Kidney capillary endothelial cell (primary cell): ENCODE data around the gene TWIST2.
A peak's percentile ranks its signal among the peaks of the same experiment; 100 is the strongest.

Experiments used
- DNase-seq: peaks from one replicate; pipeline ENCODE4 v3.0.0-alpha.2; 2018; ENCODE audit warnings: low spot score

TWIST2 gene

DNA sequence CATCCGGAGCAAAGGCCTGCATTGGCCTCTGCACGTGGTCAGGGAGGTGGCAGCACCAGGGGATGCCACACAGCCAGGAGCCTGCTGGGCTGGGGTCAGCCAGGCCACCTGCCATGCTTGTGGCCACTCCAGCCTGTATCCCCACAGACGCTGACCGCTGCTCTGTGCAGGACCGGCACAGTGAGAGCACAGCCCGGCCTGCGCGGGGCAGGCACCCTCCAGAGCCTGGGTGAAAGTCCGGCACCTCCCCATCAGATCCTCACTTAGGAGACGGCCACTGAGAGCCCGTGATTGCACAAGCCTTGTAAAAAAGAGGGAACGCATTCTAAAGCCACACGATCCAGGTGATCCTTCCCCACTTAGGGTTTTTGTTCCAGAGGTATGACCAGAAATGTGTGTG, 42.2 kb downstream of the TWIST2 start:
- no peak for DNase-seq

DNA sequence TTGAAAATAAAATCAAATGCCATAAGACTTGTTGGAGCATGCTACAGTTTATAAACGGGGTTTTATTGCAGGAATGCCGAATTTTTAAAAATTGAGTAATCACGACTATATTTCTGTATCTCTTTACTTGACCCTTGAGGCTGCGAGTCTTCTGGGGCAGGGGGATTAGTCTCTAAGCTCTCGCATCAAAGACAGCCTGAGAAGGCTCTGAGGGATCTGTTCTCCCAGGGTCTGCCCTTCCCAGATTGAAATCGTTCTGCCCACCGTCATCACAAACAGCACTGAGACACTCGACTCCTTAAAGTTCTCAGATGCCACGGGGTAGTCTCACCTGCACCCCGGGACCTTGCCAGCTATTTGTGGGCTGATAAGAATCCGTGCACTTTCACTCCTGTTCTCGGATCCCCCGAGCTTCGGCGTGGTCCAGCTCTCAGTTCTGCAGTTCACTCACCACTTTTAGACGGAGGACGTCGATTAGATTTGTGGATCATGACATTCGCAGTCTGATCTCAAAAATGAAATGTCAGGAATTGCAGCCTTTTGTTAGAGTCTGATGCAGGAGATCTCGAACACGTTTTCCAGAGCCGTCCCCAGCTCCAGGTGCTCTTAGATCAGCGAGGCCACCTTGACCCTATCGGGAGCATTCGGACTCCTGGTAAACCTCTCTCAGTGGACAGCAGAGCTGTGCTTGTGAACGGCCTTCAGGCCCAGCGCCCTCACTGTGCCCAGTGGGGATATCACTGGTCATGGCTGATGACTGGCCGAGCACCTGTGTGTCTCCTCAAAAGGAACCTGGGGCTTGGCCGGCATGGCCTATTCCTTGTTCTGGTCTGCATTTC, 43.0 kb downstream of the TWIST2 start:
- DNase-seq: no peak

- DNase-seq: no peak
These were observed 43.7 kb downstream of the TWIST2 start for GRCh38 chr2:238891457-238892203.

- DNase-seq: no peak
These were observed 44.3 kb downstream of the TWIST2 start for GRCh38 chr2:238892204-238892500.

- DNase-seq: no peak
These were observed 44.9 kb downstream of the TWIST2 start for GRCh38 chr2:238892796-238893195.

- DNase-seq: no peak
These were observed 45.6 kb downstream of the TWIST2 start for GRCh38 chr2:238893349-238894000.

GRCh38 chr2:238894226-238894949, 46.5 kb downstream of the TWIST2 start:
- DNase-seq: no peak

DNA sequence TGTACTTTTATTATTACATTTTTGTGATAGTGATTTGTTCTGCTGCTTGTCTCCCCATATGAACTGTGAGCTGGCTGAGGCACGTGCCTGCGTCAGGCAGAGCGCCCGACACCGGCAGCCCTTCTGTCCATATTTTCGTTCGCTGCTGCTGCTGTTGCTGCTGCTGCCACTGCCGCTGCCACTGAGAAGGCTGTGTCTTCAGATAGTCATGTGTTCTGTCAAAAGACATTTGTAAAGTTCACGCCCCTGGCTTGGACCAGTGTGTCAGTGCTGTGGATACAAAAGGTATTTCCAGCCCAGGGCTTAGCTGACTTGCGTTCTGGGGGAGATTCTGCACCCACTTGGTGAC, 47.0 kb downstream of the TWIST2 start:
- DNase-seq: no peak

- no peak for DNase-seq
These were observed 47.5 kb downstream of the TWIST2 start for GRCh38 chr2:238895361-238895882.

GRCh38 chr2:238895891-238896600, 48.2 kb downstream of the TWIST2 start:
- DNase-seq: peak; percentile 72

DNA sequence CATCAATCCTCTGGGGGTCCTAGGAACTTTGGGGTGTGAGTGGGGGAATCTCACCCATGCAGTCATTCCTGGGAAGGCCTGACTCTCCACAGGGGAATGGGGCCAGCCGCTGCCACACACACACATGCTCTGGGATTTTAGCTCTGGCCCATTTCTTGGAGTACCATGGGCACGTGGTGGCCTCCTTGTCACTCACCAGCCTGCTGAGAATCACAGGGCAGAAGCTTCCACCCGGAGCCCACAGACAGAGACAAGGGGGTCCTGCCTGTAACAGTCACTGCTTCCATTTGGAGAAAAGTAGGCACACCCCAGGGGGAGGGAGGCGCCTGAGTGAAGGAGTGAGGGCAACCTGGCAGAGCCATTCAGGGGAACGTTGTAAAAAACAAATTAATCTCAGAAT, 48.8 kb downstream of the TWIST2 start:
- DNase-seq: no peak

DNA sequence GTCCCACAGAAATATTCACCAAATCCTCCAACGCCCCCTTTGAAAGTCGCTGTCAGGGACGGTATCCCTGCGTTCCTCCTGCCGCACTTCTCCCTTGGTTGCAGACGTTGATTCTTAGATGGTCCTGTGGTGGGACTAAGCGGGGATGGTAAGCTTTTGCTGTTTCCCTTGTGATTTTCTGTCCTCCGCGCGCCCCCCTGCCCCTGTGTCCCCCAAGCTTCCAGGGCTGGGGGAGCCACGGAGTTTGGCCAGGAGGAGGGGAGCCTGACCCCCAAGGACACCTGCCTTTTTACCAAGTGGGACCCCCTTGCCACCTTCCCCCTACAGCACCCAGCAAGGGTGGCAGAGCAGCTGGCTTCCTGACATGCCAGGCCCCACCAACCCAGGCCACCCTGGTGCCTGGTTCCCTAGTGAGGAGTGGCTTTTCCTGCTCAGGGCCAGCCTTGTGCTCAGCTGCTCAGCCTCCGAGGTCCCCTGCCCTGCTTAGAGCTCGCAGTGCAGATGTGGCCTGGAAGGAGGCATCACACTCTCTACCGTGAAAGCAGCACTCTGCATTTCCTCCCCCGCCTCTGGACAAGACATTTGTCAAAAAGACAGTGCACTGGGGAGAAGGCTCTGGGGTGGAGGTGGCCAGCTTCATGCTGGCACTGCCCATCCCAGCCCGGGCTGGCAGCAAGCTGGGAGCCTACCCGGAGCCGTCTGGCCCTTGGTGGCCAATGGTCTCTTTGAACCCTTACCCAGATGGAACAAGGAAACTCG, 49.4 kb downstream of the TWIST2 start:
- DNase-seq: no peak

GRCh38 chr2:238897911-238898311, 50.0 kb downstream of the TWIST2 start:
- DNase-seq: no peak

DNA sequence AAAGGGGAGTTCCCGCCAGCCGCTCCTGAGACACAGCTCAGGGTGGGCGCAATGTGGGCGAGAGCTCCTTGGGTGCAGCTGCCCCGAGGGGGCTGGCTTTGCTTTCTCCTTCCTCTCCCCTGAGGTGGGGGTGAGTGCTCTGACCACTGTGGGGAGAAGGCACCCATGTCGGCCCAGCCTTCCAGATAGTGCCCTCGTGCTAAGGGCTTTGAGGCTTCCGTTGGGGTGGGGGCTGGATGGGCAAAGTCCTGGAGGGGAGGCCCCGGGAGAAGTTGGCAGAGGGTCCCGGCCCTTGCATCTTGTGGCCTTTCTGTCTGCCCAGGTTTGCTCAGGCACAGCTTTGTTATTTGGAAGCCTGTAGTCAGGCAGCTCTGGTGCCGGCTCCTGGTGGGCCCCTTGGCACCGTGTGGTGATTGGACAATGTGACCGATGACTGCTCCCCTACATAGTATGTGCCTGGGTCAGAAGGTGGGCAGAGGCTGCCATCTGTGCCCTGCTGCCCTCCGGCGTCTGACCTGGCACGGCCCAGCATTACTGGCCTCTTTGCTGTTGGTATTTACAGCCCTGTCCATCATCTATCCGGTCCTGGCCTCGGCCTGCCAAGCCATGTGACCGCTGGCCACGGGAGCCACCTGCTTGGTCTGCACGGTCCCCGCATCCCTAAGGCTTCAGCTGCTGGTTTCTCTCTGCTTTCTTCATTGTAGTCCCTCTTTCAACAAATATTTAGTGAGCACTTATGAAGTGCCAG, 50.8 kb downstream of the TWIST2 start:
- DNase-seq: no peak

GRCh38 chr2:238899386-238899785, 51.5 kb downstream of the TWIST2 start:
- no peak for DNase-seq

DNA sequence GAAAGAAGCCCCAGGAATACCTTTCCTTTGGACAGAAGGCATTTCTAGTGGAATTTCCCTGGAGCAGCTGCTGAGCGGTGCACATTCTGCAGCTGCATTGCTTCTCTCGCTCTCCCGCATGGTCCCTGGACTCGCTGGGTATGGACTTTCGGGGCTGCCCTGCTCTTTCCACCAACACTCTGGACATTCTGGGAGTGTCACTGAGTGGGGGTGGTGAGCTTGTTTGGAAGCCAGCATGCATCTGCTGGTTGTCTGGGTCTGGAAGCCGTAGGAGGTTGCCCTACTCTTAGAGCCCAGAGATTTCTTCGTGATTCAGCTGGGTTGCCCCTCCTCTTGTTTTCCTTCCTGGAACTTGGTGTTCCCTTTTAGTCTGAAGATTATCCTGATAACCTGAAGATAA, 52.6 kb downstream of the TWIST2 start:
- DNase-seq: no peak

- no peak for DNase-seq
These were observed 53.7 kb downstream of the TWIST2 start for GRCh38 chr2:238901461-238902057.

GRCh38 chr2:238902285-238902684, 54.4 kb downstream of the TWIST2 start:
- DNase-seq: no peak

DNA sequence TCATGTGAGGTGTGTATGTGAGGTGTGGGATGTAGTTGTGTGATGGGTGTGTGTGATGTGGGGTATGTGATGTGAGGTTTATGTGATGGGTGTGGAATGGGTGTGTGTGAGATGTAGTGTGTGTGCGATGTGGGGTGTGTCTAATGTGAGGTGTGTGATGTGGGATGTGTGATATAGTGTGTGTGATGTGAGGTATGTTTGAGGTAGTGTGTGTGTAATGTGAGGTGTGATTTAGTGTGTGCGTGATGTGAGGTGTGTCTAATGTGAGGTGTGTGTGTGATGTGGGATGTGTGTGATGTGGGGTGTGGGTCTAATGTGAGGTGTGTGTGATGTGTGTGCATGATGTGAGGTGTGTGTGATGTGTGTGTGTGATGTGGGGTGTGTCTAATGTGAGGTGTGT, 55.3 kb downstream of the TWIST2 start:
- no peak for DNase-seq

DNA sequence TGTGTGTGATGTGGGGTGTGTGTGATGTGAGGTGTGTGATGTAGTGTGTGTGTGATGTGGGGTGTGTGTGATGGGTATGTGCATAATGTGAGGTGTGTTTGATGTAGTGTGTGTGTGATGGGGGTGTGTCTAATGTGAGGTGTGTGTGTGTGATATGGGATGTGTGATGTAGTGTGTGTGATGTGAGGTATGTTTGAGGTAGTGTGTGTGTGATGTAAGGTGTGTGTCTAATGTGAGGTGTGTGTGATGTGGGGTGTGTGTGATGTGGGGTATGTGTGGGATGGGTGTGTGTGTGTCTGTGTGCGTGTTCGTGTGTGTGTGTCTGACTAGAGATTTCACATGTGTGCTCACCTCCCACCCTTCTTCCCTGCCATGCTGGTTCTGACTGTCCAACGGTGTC, 56.3 kb downstream of the TWIST2 start:
- no peak for DNase-seq
